Ovary (tissue), 9 donors: Measurements from ENCODE around the gene DYNC1H1. TPM values are rescaled to one million over a fixed set of nuclear protein-coding genes. Genes with fewer than 3 reads are reported as not detected.
"Not testable (repeated sequence)": the region's sequence is repeated elsewhere in the genome, so short reads cannot be mapped to it uniquely, and the experiment has no call there.

Source experiments
- DNase-seq, 5 donors: peaks; one replicate each; pipeline ENCODE4 v3.0.0-alpha.2; 2019 to 2020
- H3K27ac ChIP-seq, 2 donors: fragments of 200-600 bp; one replicate each; pipeline versions ENCODE4 v1.5.1 to v1.8.0; 2019 to 2022
- H3K27me3 ChIP-seq: fragments of 200-600 bp; one replicate; pipeline ENCODE4 v1.8.0; 2022
- H3K36me3 ChIP-seq: fragments of 200-600 bp; sonication (generic); one replicate; pipeline ENCODE4 v1.5.1; 2019
- H3K4me1 ChIP-seq: one replicate; pipeline ENCODE4 v1.8.1; 2013; ENCODE audit warnings: mild to moderate bottlenecking, moderate library complexity; ENCODE audit not compliant: insufficient read depth
- H3K4me3 ChIP-seq: fragments of 200-600 bp; sonication (generic); one replicate; pipeline ENCODE4 v1.5.1; 2017
- H3K9me3 ChIP-seq, 2 donors: fragments of 200-600 bp in 1 of 2; sonication (generic) in 1 of 2; one replicate each; pipeline versions ENCODE4 v1.5.1 to v1.8.1; 2013 to 2019; ENCODE audit warnings: mild to moderate bottlenecking in 1 of 2, moderate library complexity in 1 of 2
- EP300 ChIP-seq: sonication (generic); formaldehyde crosslinking; IDR thresholded peaks from one replicate; pipeline ENCODE4 v1.6.1; 2017; ENCODE audit warnings: antibody characterized with exemption
- POLR2A ChIP-seq: fragments of 450-650 bp; IDR thresholded peaks from one replicate; pipeline ENCODE4 v1.6.1; 2017; ENCODE audit warnings: antibody characterized with exemption, mild to moderate bottlenecking, moderate library complexity
- WGBS, 3 donors: extraction: QIAGEN DNeasy Blood & Tissue Kit in 1 of 3; methylation state at CpG; one replicate each; pipeline versions ENCODE4 v1.1.5 to v1.1.7; 2013 to 2017; 5-methylcytosine and 5-hydroxymethylcytosine counted together
- intact Hi-C, 4 donors: fragments of 100-400 bp; cut with DNase I; formaldehyde crosslinking; loops; one replicate each; pipeline versions ENCODE4 v1.11.0 to v1.15.1; 2022 to 2023
- polyA plus RNA-seq, 2 donors: library from polyadenylated mRNA; stranded (reverse); fragments of 200-250 nt in 1 of 2; fragments of 350-450 nt in 1 of 2; fragmentation: Illumina TruSeq in 1 of 2; extraction: RNeasy Lipid Tissue Mini Kit (QIAGEN cat#74804) in 1 of 2; gene quantifications; one replicate each; pipeline ENCODE4 v1.2.3, GENCODE V29; 2013 to 2014
- total RNA-seq, 7 donors: library from RNA; depleted of rRNA in 2 of 7; stranded (reverse); fragments of >200 nt in 2 of 7; fragmentation: NEBNext Ultra II Directional in 3 of 7; extraction: Animal tissue kit (Norgen Biotek cat#: 25700) in 3 of 7; gene quantifications; one replicate each; pipeline versions ENCODE4 v1.1.0 to v1.2.4, GENCODE V29; 2016 to 2023
- TF ChIP-seq, protein P1 (sequence below), 3 donors: fragments of 450-650 bp in 2 of 3; fragments of 200-600 bp in 1 of 3; IDR thresholded peaks; one replicate each; pipeline versions ENCODE4 v1.5.1 to v1.8.0; 2016 to 2022; ENCODE audit warnings: antibody characterized with exemption in 3 of 3, mild to moderate bottlenecking in 1 of 3
- donor health status: DM: no; HTN: no; CAD: no; lungs with moderate emphysema.
- donor health status: DM: no; HTN: no; CAD: no.
- donor health status: Bipolar disorder and iron deficiency.
- donor health status: DM: yes; HTN: yes; CAD: no.
- donor health status: DM: no; HTN: no; CAD: no.
- donor health status: DM: yes; HTN: yes; CAD: no.

DYNC1H1 gene
- total and polyA plus RNA-seq, 9 donors, result 130 to 373 (median 246) TPM

DNA sequence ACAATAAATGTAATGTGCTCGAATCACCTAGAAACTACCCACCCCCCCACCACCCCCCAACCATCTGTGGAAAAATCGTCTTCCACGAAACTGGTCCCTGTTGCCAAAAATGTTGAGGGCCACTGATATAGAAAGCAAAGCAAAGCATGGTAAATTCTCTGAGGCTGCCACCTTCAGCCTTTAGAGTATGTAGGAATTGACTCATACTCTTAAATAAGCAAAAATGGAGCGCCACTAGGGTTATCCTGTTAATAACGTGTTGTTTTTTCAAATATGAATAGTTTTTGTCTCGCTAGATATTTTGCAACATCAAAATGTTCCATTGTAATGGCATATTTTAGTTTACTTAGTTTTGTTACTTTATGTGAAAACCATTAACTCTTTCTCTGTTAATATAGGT lies 18.2 kb downstream of the DYNC1H1 start:
- no peak for DNase-seq
- H3K4me3 ChIP-seq, result no peak overlapping the region
- TF ChIP-seq POLR2A (no peak), EP300 (no peak)
- TF ChIP-seq, protein P1, sequence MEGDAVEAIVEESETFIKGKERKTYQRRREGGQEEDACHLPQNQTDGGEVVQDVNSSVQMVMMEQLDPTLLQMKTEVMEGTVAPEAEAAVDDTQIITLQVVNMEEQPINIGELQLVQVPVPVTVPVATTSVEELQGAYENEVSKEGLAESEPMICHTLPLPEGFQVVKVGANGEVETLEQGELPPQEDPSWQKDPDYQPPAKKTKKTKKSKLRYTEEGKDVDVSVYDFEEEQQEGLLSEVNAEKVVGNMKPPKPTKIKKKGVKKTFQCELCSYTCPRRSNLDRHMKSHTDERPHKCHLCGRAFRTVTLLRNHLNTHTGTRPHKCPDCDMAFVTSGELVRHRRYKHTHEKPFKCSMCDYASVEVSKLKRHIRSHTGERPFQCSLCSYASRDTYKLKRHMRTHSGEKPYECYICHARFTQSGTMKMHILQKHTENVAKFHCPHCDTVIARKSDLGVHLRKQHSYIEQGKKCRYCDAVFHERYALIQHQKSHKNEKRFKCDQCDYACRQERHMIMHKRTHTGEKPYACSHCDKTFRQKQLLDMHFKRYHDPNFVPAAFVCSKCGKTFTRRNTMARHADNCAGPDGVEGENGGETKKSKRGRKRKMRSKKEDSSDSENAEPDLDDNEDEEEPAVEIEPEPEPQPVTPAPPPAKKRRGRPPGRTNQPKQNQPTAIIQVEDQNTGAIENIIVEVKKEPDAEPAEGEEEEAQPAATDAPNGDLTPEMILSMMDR (IDR thresholded peaks at IDR 0.05), result no peak
- H3K36me3 ChIP-seq, result no peaks in the 10 kb centered on the region
- intact Hi-C loops, result no loop called here
- WGBS, 3 donors, result 62 to 68% (median 68%) methylated on average over 6 of the region's 6 CpGs
- no peaks in the 10 kb centered on the region for H3K9me3 ChIP-seq
- no peaks in the 10 kb centered on the region for H3K4me1 ChIP-seq
- H3K27me3 ChIP-seq, result no peaks in the 10 kb centered on the region
- H3K27ac ChIP-seq, result no peak overlapping the region

DNA sequence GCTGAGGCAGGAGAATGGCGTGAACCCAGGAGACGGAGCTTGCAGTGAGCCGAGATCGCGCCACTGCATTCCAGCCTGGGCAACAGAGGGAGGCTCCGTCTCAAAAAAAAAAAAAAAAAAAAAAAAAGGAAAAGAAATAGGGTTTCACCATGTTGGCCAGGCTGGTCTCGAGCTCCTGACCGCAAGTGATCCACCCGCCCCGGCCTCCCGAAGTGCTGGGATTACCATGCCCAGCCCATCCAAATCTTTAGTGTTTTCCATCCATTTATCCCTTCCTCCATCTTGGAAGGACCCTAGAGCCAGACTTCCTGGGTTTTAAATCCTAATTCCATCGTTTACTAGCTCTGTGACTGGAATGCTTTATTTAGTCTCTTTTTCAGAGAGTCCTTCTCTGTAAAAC lies 20.5 kb downstream of the DYNC1H1 start:
- H3K4me1 ChIP-seq, H3K9me3 ChIP-seq, intact Hi-C loops, H3K36me3 ChIP-seq, H3K27me3 ChIP-seq, H3K4me3 ChIP-seq, DNase-seq, H3K27ac ChIP-seq: not testable (repeated sequence)
- 93 to 95% (median 94%) methylated on average over 12 of the region's 12 CpGs for WGBS, 3 donors

DNA sequence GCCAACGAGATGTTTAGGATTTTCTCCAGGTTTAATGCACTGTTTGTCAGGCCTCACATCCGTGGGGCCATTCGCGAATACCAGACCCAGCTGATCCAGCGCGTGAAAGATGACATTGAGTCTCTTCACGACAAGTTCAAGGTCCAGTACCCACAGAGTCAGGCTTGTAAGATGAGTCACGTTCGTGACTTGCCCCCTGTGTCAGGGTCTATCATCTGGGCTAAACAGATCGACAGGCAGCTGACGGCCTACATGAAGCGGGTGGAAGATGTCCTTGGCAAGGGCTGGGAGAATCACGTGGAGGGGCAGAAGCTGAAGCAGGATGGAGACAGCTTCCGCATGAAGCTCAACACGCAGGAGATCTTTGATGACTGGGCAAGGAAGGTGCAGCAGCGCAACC lies 21.6 kb downstream of the DYNC1H1 start:
- WGBS, 3 donors, result 81 to 89% (median 83%) methylated on average over 16 of the region's 16 CpGs

DNA sequence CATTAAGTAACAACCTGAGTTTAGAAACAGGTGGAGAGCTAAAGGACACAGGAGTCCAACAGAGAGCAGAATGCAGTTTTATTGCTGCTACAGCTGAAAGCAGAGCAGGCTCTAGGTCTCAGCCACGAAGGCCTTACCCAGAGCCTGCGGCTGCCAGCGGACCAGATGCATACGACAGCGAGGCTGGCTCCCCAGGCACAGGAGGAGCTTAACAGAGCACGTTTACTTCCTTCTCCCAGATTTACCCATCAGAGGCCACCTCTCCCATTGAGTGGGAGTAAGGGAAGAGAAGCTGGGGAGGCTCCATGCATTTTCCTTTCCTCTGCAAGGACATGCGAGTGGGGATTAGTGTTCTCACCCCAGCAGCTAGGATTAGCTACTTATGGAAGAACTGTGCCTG lies 22.6 kb downstream of the DYNC1H1 start:
- H3K36me3 ChIP-seq, result peaks cover 3% of the 10 kb centered on the region
- no peak overlapping the region for H3K27ac ChIP-seq
- intact Hi-C loops, result no loop called here

More for the DNA sequence above, 21.6 kb downstream of the DYNC1H1 start:
- Histone ChIP-seq H3K27me3 (no peaks in the 10 kb centered on the region), H3K4me3 (no peak overlapping the region), H3K4me1 (no peaks in the 10 kb centered on the region), H3K9me3 (no peaks in the 10 kb centered on the region), H3K36me3 (peaks cover 3% of the 10 kb centered on the region), H3K27ac (no peak overlapping the region)
- DNase-seq, result no peak
- intact Hi-C loops, result no loop called here
- TF ChIP-seq, protein P1 (IDR thresholded peaks at IDR 0.05), result no peak
- TF ChIP-seq POLR2A, result no peak
- TF ChIP-seq EP300, result no peak

DNA sequence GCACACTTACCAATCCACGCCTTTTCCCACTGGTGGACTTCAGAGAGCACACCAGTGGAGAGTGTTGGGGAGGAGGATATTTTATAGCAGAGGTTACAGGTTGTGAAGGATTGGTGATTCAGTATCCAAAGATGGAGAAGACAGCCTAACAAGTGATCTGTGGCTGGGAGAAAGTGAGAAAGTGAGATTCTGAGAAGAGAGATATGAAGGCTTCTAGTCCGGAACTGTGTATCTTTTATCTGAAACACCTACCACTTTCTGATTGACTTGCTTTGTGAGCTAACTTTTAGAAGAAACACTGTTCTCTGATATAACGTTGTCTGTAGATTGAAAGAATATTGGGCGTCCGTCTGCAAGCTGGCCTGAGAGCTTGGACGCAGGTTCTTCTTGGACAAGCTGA lies 24.0 kb downstream of the DYNC1H1 start:
- peaks cover 3% of the 10 kb centered on the region for H3K36me3 ChIP-seq
- H3K27ac ChIP-seq, result no peak overlapping the region
- no peaks in the 10 kb centered on the region for H3K27me3 ChIP-seq
- TF ChIP-seq EP300 (no peak), POLR2A (no peak)
- no peak for DNase-seq
- intact Hi-C loops, result no loop called here
- no peaks in the 10 kb centered on the region for H3K4me1 ChIP-seq
- H3K9me3 ChIP-seq, result no peaks in the 10 kb centered on the region
- no peak overlapping the region for H3K4me3 ChIP-seq
- WGBS, 3 donors, result 87 to 91% (median 87%) methylated on average over 6 of the region's 6 CpGs

More for the DNA sequence above, 22.6 kb downstream of the DYNC1H1 start:
- Histone ChIP-seq H3K4me1 (no peaks in the 10 kb centered on the region), H3K4me3 (no peak overlapping the region), H3K27me3 (no peaks in the 10 kb centered on the region), H3K9me3 (no peaks in the 10 kb centered on the region)
- TF ChIP-seq EP300 (no peak), POLR2A (no peak)
- TF ChIP-seq, protein P1 (IDR thresholded peaks at IDR 0.05), result no peak
- WGBS, 3 donors, result 74 to 87% (median 86%) methylated on average over 7 of the region's 7 CpGs
- no peak for DNase-seq
